NCI-H1436 (cell line): Measurements from ENCODE around the gene SGPP2.

Experiments
- DNase-seq: peaks from one replicate; lab custom pipeline; 2025; lab: John Stamatoyannopoulos, UW

Gene SGPP2

DNA sequence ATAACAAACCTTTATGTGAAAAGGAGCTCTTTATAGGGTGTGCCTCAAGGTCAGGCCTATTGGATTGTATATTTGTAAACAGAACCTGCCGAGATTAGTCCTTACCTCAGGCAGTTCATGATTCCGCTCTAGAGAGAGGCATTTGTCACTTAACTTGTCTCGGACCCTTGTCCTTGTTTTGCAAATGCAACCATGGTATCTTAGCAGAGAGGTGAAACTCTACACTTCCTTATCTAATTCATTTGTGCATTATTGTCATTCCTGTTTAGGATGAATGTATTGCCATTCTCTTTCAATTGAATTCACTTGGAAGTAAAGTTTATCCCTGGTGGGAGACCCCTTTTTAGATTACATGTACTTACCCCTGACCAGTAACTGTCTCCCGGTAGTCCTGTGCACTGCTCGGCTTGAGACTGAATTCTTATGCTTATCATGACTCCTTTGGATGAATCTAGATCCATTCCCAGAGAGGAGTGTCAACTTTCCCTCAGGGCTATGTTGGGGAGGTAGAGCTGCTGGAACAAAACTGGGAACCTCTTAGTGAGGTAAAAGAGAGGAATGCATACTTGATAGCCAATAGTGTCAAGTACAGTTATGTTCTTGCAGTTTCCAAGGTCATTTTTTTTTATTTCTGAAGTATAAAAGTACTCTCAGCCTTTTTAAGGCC lies 46.6 kb downstream of the SGPP2 start:
- DNase-seq, result no peak

DNA sequence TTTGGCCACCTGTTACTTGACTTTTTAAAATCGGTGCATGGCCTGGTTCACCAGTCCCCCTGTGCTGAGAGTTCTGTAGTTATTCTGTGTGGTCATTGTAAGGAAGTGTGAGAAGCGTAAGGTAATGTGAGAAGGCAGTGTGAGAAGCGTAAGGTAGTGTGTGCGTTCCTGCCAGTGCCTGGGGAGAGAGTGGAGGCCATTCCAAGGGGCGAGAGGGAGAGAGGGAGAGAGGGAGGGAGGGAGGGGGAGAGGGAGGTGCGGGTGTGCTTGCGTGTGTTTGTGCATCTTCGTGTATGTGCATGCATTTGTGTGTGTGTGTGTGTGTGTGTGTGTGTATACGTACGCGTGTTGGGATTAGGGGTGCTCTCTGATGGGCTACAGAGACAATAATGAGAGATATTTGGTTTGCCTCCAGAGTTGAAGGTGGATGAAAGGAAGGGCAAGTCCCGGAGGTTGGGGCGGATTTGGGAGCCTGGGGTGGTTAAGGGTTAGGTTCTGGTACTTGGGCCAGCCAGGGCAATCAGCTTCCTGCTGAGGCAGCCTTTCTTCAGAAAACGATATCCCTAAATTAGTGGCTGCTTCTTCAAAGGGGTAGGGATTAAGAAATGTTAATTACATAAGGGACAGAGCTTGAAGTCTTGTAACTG lies 53.7 kb downstream of the SGPP2 start:
- DNase-seq, result no peak

DNA sequence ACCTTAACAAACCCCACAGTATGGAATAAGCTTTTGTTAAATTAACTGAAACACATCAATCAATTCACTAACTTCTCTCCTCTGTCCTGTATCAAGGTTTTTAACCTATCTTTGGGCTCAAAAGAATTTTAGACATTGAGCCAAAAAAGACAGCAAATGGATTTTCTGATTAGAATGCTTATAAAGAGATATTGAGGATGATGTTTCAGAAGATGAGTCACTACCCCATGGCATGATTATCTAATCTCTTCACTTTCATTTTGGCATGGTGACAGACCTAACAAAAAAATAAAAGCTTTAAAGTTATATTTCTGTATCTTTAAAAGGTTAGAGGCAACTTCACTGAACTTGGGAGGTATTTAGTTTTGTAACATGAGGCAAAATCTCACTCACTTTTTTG lies 55.5 kb downstream of the SGPP2 start:
- DNase-seq, result no peak

DNA sequence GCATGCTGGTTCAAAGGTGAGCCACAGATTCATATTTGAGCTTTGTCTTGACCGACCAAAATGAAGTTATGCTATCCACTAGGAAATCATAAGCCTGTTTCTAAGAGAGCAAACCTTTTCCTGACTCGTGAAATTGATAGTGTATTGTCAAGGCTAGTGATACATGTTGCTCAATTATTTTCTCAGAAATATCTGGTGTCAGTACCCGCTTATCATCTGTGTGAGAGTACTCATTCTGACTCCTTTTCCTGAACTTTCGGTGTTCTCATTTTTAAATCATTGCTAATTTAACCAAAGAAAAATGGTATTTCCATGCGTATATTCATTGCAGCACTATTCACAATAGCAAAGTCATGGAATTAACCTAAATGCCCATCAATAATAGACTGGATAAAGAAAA lies 56.2 kb downstream of the SGPP2 start:
- no peak for DNase-seq

DNA sequence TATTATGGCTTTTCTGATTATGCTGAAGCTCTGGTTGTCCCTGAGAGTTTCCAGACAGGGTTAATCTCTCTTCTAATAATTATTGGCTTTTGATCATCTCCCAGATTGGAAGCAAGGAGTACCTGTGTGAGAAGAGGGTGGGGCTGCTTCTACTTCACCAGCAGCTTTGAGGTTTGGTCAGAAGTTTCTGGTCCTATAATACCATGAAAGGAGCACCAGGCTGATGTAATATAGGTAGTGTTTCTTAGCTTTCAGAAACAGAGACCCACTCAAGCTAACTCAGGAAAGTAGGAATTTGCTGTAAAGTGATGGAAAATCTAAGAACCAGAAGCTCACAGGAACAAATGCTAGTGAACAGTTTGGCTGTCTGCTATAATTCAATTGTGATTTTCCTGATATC lies 57.6 kb downstream of the SGPP2 start:
- DNase-seq, result no peak

DNA sequence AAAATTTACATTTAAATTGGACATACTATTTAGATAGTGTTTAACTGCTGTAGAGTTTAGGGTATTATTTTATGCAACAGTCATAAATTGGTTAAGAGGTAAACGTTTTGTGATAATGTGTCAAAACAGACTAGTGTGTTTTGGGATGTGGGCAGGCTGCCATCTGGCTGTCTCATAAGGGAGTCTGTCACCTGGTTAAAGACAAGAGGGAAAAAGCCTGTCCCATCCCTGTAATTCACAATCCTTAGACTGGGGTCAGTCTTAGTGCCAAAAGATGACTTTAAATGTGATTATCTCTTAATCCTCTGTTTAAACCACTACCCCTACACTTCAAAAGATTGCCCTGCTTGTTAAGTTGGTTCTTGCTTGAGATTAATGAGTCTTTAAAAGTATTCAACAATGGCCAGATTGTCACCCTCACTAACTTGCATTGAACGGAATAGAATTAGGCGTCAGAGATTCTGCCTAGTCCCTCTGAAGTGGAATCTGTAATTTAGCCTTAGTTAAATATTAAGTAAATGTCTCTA lies 59.2 kb downstream of the SGPP2 start:
- DNase-seq, result peak; percentile 9

DNA sequence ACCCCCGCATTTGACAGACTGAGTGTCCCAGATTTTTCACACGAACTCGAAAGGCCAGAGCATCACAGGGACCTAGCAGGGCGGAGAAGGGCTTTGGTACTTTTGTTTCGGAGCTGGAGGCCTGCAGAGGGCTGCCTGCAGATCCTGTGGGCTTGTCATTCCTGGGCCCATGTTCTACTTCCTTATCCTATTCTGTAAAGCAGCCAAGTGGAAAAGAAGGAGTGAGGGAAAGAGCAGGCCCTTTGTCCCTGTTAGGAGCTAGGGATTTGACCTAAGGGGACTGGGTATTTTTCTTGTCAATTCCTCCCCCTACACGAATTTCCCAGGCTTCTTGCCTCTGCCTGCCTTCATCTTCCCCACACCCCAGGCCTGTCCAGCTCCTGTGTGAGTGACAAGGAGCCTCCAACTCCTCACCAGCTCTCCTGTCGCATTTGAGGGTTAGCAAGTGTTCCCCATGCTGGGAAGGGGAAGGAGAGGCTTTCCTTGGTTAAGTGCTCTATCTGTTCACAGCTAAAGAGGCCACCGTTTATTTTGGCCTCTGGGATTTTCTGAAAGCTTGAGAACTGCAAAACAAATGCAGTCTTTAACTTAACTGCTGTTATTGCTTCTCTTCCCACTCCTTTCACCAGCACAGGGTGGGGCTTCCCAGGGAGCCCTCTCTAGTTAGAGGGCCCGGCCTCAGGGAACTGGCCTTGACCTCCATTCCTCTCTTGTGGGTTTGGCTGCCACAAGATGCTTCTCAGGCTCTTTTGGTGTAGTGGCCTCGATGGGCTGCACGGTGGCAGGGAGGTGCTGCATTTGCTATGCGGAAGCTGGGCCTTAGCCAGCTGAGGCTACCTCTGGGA lies 61.2 kb downstream of the SGPP2 start:
- DNase-seq, result no peak

DNA sequence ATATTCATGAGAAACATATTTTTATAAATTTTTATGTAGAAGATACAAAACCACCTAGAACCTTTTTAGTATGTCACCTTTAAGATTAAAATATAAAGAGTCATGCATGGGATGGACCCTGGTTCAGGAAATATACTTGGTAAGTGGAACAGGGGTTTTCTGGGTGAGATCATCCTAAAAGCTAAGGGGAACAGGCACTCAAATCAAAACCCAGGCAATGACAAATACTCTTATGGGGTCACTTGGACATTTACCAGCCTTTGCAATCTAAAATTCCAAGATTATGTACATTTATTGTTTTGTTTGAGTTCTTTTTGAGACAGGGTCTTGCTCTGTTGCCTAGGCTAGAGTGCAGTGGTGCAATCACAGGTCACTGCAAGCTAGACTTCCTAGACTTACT lies 65.8 kb downstream of the SGPP2 start:
- DNase-seq, result no peak

DNA sequence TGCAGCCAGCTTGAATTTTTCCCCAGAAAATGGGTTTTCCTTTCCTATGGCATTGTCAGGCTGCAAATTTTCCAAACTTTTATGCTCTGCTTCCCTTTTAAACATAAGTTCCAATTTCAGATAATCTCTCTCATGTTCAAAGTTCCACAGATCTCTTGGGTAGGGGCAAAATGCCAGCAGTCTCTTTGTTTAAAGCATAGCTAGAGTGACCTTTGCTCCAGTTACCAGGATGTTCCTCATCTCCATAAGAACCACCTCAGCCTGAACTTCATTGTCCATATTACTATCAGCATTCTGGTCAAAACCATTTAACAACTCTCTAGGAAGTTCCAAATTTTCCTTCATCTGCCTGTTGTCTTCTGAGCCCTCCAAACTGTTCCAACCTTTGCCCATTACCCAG lies 68.3 kb downstream of the SGPP2 start:
- no peak for DNase-seq

DNA sequence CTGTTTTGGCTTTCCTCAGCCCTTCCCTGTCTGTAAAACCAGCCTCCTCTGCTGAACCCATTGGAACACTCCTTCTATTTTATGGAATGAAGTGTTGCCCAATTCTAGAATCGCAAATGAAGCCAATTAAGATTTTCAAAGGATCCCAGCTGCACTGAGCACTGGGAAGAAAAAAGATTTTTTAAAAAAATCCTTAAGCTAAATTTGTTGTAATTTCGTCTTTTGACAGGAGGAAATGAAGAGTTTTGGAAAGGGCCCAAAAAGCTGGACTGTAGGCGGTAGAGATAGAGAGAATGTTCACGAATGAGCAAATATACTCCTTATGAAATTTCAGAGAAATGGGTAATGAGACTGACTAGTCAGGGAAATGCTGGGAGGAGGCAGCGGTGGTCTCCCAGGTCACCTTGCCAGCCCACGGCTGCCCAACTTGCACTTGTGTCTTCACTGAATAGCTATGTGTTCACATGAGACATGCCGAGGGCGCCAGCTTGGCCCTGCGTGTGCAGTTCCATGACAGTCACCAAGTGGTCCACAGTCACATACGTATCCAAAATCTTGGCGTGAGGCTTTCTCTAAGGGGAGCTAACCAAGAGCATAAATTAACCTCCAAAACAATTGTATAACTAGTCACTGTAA lies 69.9 kb downstream of the SGPP2 start:
- DNase-seq, result no peak

DNA sequence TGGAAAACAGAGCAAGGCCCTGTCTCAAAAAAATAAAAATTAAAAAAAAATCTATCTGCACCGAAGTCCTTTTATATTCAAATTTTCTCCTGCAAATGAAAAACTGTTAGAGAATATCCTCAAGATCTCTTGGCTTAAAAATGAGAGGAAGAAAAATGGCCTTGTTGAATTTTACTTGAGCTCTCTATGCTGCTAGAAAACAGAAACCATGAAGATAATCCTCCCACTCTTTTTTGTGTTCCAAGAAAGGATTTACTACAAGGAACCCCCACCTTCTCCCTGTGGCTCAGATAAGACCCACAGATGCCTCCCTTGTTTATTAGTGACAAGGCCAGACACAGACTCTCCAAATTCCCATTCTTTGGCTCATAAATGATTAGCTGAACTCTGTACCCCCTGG lies 71.0 kb downstream of the SGPP2 start:
- DNase-seq, result no peak

DNA sequence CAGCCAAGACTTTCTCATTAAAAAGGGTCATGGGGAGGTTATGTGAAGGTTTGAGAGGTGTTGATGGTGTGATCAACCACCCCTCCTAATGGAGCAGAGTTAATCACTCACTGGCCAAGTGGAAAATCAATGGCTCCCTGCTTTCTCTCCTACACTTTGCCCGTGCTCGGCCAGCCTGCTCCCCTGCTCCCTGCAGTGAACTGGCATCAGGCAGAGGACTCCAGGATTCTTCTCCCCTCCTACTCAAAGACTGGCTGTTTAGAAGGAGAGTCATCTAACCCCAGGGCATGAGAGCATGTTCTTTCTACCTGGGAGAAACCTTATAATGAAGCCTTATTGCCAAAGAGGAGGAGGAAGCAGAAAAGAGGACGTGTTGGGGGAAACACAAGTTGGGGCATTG lies 74.9 kb downstream of the SGPP2 start:
- no peak for DNase-seq

DNA sequence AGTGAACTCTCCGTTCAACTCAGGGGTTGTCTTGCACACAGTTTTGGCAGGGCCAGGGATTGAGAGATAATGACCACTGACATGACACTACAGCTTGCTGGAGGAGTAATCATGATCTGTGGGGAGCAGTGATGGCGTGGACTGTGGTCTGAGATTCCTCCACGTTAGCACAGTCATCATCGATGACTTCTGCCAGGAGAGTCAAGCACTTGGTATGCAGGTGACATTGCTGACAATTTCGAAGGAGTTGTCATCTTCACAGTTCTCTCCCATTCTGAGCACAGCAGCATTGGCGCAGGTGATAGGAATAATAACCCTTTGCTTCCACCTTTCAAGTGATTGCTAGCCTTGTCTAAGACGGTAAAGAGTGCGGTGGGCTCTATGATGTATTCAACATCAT lies 79.8 kb downstream of the SGPP2 start:
- DNase-seq, result no peak

DNA sequence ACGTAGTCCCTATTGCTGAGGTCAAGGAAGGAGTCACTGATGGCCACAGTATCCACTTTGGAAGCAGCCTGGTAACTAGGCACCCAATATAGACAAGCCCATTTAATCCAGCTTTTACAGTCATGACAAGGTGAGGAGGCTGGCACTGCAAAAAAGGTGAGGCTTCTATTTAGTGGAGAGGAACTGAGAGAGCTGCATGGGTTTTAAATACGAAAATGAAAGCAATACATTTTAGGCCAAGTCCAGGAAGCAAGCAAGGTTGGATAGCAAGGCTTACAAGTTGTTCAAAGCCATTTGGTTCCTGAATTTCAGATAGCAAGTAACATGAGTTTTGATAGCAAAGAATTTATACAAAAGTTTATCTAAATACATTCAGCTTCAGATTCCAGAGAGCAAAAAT lies 80.4 kb downstream of the SGPP2 start:
- no peak for DNase-seq

DNA sequence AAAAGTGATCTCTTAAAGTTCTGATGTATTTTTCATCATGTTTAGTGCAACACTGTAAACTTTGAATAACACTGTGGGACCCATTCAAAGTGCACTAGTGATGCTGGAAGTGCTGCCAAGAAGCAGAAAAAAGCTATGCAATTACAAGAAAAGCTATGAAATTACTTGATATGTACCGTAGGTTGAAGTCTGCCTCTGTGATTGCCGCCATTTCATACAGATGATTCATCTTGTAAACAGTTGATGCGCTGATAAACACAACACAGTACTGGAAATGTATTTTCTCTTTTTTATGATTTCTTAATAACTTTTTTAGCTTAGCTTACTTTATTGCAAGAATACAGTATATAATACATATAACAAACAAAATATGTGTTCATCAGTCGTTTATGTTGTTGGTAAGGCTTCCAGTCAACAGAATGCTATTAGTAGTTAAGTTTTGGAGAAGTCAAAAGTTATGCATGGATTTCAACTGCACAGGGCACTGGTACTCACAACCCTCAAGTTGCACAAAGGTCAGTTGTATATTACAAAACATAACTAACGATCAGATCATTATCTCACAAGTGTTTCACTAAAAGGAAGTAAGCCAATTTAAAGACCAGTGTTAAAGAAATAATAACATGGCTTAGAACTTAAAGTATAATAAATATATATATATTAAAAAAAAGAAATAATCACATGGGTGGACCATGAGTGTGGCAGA lies 82.0 kb downstream of the SGPP2 start:
- DNase-seq, result no peak

DNA sequence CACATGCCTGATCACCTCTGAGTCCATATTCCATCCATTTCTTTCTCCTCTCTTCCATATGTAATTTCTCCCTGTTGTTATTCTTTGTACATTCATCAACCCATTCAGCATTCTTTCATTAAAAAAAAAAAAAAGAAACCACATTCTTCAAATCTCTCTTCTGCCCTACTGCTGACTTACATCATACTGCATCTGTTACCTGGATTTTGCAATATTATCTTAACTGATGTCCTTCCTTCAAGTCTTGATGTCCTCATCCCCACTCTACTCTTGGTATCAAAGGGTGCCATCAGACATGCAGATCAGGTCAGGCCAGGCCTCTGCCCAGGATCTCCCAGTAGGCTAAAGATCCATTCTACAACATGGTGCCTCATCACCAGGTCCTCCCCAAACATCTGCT lies 90.6 kb downstream of the SGPP2 start:
- DNase-seq, result no peak

DNA sequence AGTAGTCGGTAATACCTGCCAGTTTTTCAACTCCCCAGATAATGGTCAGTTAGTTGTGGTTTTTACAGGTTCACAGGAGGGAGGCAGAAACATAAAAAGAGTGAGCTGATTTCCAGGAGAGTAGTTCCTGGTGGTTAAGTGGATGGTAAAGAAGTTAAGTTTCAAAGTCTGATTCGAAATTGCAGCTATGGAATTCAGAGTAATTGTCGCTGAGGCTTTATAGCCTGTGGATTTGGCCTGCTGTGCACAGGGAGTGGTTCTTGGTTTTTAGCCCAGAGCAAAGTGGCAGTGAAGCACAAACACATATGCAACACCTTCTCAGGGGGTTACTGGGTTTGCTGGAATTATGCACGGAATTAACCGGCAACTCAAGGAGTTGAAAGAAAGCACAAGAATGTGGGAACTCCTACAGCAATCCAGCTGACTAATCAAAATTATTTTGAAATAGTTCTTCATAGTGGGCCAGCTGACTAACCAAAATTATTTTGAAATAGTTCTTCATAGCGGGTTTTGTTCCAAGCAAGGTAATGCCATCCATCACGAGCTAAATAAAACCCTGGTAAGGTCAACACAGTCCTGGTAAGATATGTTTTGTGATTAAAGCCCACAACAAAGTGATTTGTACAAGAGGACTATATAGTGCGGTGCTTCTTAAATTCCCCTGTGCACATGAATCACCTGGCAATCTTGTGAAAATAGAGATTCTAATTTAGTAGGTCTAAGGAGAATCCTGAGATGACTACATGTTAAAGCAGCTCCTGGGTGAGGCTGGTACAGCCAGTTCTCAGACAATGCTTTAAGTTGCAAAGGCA lies 94.4 kb downstream of the SGPP2 start:
- DNase-seq, result no peak

DNA sequence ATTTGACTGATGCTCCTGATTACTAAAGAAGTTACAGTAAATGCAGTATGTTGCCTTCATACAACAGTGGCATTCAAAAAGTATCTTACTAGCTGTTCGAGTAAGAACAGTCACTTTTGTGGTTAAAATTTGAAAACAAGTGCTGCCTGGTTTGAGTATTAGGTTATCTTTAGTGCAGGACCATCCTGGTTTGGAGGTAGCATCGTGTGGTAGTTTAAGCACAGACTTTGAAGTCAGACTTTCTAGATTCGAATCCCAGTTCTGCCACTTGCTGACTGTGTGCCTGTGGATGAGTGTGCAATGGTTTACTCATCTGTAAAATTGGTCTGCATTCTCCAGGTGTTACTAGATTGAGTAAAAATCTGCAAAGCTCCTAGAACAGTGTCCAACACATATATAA lies 96.8 kb downstream of the SGPP2 start:
- no peak for DNase-seq

DNA sequence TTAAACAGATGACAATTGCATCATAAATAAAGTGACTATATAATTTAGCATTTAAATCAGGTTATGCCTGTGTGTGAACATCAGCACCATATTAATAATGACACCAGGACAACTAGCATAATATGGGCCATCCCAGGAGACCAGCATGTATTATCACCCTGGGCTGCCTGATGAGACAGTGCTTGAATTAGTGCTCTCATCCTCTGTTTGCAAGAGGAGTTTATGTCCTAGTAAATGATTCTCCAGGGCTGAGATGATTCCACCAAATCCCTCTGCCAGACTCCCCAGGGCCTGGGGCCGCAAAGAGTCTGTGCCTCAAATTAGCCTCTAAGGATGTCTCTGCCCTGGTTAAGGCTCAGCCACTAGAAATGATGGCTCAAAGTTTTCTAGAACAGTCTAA lies 97.7 kb downstream of the SGPP2 start:
- no peak for DNase-seq

DNA sequence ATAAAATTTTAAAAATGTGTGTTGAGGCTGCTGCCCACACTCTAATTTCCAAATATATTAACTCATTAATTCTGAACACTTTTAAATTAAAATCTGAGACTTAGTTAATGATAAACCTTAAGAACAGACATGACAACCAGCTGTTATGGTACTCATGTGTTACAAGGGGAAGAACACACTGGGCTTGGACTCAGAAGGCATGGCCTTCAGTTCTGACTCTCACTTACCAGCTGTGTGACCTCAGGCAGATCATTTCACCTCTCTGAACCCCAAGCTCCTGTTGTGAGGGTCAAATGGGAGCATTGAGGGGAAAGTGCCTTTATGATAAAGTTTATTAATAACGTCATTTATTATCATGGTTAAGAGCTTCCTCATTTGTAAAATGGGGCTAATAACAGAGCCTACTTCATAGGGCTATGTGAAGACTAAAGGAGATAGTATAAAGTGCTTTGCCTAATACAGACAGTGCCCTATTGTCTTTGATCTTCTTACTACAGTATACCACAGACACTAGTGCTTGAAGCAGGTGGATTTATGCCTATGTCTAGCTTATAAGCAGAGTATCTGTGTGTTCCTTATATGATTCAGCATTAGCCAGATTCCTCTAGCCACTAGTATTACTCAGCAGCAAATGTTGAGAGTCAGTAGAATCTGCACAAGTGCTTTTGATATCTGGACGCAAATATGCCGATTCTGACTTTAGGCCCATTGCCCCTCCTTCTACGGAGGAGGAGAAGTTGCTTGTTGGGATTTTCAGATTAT lies 99.6 kb downstream of the SGPP2 start:
- DNase-seq, result no peak
